H1 (cell line): ENCODE data around the gene NR2E1. TPM values are rescaled to one million over a fixed set of nuclear protein-coding genes. Genes with fewer than 3 reads are reported as not detected.
A peak's percentile ranks its signal among the peaks of the same experiment; 100 is the strongest.

Experiments
- BCL11A ChIP-seq, 2 experiments: IDR thresholded peaks; one replicate each; pipeline ENCODE4 v1.6.1; 2011; ENCODE audit warnings: low read depth in 2 of 2, low read length in 2 of 2, mild to moderate bottlenecking in 2 of 2
- CTBP2 ChIP-seq: IDR thresholded peaks from 2 replicates; pipeline ENCODE4 v1.7.0; 2011; ENCODE audit warnings: borderline replicate concordance, mild to moderate bottlenecking, moderate library complexity, mixed read lengths, low read length; ENCODE audit not compliant: insufficient read depth, insufficient read length
- EZH2 ChIP-seq: fragments of 200-600 bp; sonication (generic); IDR thresholded peaks from 2 replicates; pipeline ENCODE4 v1.7.1; 2012; ENCODE audit warnings: low read depth, mild to moderate bottlenecking, moderate library complexity, low read length, inconsistent platforms; ENCODE audit not compliant: severe bottlenecking
- POLR2A ChIP-seq, 2 experiments: IDR thresholded peaks; 1 replicate in 1 of 2; 2 replicates in 1 of 2; pipeline ENCODE4 v1.6.1; 2011; ENCODE audit warnings: low read depth in 2 of 2, low read length in 2 of 2, mild to moderate bottlenecking in 2 of 2; ENCODE audit errors: control extremely low read depth in 1 of 2
- RAD21 ChIP-seq, 2 experiments: IDR thresholded peaks in 1 of 2; conservative IDR thresholded peaks in 1 of 2; 2 replicates each; pipeline ENCODE4 v1.6.1; 2011; ENCODE audit warnings: low read depth in 2 of 2, low read length in 2 of 2, improper control_type of control experiment in 1 of 2, inconsistent platforms in 1 of 2, mild to moderate bottlenecking in 1 of 2, moderate library complexity in 1 of 2
- RXRA ChIP-seq: IDR thresholded peaks from 2 replicates; pipeline ENCODE4 v1.6.1; 2011; ENCODE audit warnings: low read depth, mild to moderate bottlenecking, low read length, moderate library complexity; ENCODE audit not compliant: insufficient read depth
- polyA plus RNA-seq, 7 experiments: library from polyadenylated mRNA; depleted of rRNA in 3 of 7; stranded (reverse) in 5 of 7; unstranded in 2 of 7; fragments of >200 nt in 5 of 7; fragments of 200-250 nt in 2 of 7; gene quantifications; 1 replicate in 5 of 7; 2 replicates in 1 of 7; 4 replicates in 1 of 7; pipeline versions ENCODE4 v1.2.1 to v1.2.3, GENCODE V29; 2011 to 2013; ENCODE audit warnings: missing spikeins in 2 of 7, mixed read lengths in 2 of 7
- total RNA-seq: library from RNA; stranded (reverse); fragmentation: NEBNext Ultra II Directional; extraction: Animal tissue kit (Norgen Biotek cat#: 25700); gene quantifications from 2 replicates; pipeline ENCODE4 v1.2.1, GENCODE V29; 2021

The NR2E1 gene
- total and polyA plus RNA-seq, 2 of the 8 experiments (the other 6 are each of a cell fraction or from before 2014, with no cell fraction given) = not detected

DNA sequence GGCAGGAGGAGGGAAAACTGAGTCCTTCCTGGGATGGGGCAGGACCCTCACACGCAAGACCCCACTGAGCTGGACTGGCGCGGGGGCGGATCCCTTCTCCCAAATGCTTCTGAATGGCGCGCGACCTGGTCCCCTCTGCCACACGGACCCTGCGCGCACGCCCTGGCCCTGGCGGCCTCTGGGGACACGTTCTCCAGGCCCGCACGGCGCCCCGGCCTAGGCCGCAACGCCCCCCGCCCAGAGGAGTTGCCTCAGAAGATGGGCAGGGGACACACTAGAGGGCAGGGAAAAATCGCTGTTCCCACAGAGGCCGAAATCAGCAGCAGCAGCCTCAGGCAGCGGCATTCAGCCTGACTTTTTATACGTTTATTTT, 46.1 kb upstream of the NR2E1 start (continued):
- TF ChIP-seq RAD21 (IDR thresholded peaks at IDR 0.05 in 1 of 2, conservative IDR thresholded peaks at IDR 0.05 in 1 of 2; ENCODE audit: low read depth in 2 of 2, low read length in 2 of 2) (no peak), POLR2A (IDR thresholded peaks at IDR 0.05; ENCODE audit: control extremely low read depth in 1 of 2, low read depth in 2 of 2, low read length in 2 of 2) (no peak), CTBP2 (peak; percentile 16), RXRA (no peak), BCL11A (IDR thresholded peaks at IDR 0.05; ENCODE audit: low read depth in 2 of 2, low read length in 2 of 2) (no peak), EZH2 (peak; percentile 87)
